ENCODE measurements around the gene DLGAP4. TPM values are rescaled to one million over a fixed set of nuclear protein-coding genes. Genes with fewer than 3 reads are reported as not detected.

Gene DLGAP4
- total RNA-seq (ENCODE audit: unreplicated experiment), result 172 TPM
- long read RNA-seq, transcript DLGAP4-206 (7 exons, 3,110 nt), result major isoform, 23 of 48 reads
- long read RNA-seq, partial matches to known transcripts, result 8 of 48 reads
- long read RNA-seq, other reads (novel, unspliced or antisense), result 15 of 48 reads

GRCh38 chr20:36305602-36306551 lies at the start of gene DLGAP4:
DLGAP4 (plus strand) TSS chr20:36306339; CDS start chr20:36431718, 125,379 bp downstream.
- H3K36me3 Mint-ChIP-seq (ENCODE audit: low read depth, unreplicated experiment), result no peaks in the 10 kb centered on the region
- H3K27me3 Mint-ChIP-seq (ENCODE audit: unreplicated experiment), result peaks cover 6% of the 10 kb centered on the region
- no peak for DNase-seq (ENCODE audit: low spot score)
- peak within 1 kb of the TSS; percentile 89 for H3K4me3 Mint-ChIP-seq (ENCODE audit: unreplicated experiment)
- H3K27ac Mint-ChIP-seq (ENCODE audit: unreplicated experiment), result no peak within 1 kb of the TSS
- TF ChIP-seq CTCF (IDR thresholded peaks at IDR 0.05; ENCODE audit: unreplicated experiment), result no peak
- no peaks in the 10 kb centered on the region for H3K9me3 Mint-ChIP-seq (ENCODE audit: unreplicated experiment)
- peaks cover 4% of the 10 kb centered on the region for H3K4me1 Mint-ChIP-seq (ENCODE audit: unreplicated experiment)

- no peak for TF ChIP-seq CTCF (IDR thresholded peaks at IDR 0.05; ENCODE audit: unreplicated experiment)
- Mint-ChIP-seq H3K27me3 (ENCODE audit: unreplicated experiment) (peaks cover 5% of the 10 kb centered on the region), H3K27ac (ENCODE audit: unreplicated experiment) (no peak overlapping the region), H3K36me3 (ENCODE audit: low read depth, unreplicated experiment) (peaks cover 4% of the 10 kb centered on the region), H3K9me3 (ENCODE audit: unreplicated experiment) (no peaks in the 10 kb centered on the region), H3K4me1 (ENCODE audit: unreplicated experiment) (no peaks in the 10 kb centered on the region), H3K4me3 (ENCODE audit: unreplicated experiment) (no peak overlapping the region)
- DNase-seq (ENCODE audit: low spot score), result no peak
Observed at GRCh38 chr20:36259177-36260061, 46.7 kb upstream of the DLGAP4 start.

- H3K4me1 Mint-ChIP-seq (ENCODE audit: unreplicated experiment), result no peaks in the 10 kb centered on the region
- TF ChIP-seq CTCF (IDR thresholded peaks at IDR 0.05; ENCODE audit: unreplicated experiment), result no peak
- H3K36me3 Mint-ChIP-seq (ENCODE audit: low read depth, unreplicated experiment), result no peaks in the 10 kb centered on the region
- peaks cover 5% of the 10 kb centered on the region for H3K27me3 Mint-ChIP-seq (ENCODE audit: unreplicated experiment)
- H3K9me3 Mint-ChIP-seq (ENCODE audit: unreplicated experiment), result no peaks in the 10 kb centered on the region
- no peak for DNase-seq (ENCODE audit: low spot score)
- H3K4me3 Mint-ChIP-seq (ENCODE audit: unreplicated experiment), result no peak overlapping the region
- no peak overlapping the region for H3K27ac Mint-ChIP-seq (ENCODE audit: unreplicated experiment)
Observed at GRCh38 chr20:36260316-36260715, 45.8 kb upstream of the DLGAP4 start.

GRCh38 chr20:36261389-36262105 lies 44.6 kb upstream of the DLGAP4 start:
- no peak overlapping the region for H3K4me3 Mint-ChIP-seq (ENCODE audit: unreplicated experiment)

More at GRCh38 chr20:36261389-36262105, 44.6 kb upstream of the DLGAP4 start:
- H3K4me1 Mint-ChIP-seq (ENCODE audit: unreplicated experiment), result no peaks in the 10 kb centered on the region
- no peak for TF ChIP-seq CTCF (IDR thresholded peaks at IDR 0.05; ENCODE audit: unreplicated experiment)
- no peaks in the 10 kb centered on the region for H3K9me3 Mint-ChIP-seq (ENCODE audit: unreplicated experiment)
- H3K36me3 Mint-ChIP-seq (ENCODE audit: low read depth, unreplicated experiment), result no peaks in the 10 kb centered on the region
- peaks cover 5% of the 10 kb centered on the region for H3K27me3 Mint-ChIP-seq (ENCODE audit: unreplicated experiment)
- DNase-seq (ENCODE audit: low spot score), result no peak
- no peak overlapping the region for H3K27ac Mint-ChIP-seq (ENCODE audit: unreplicated experiment)

All from endothelial cell (in vitro differentiated cells).